Common myeloid progenitor, CD34-positive (primary cell): ENCODE measurements around the gene SPRR4. TPM values are rescaled to one million over a fixed set of nuclear protein-coding genes. Genes with fewer than 3 reads are reported as not detected.

Experiments
- CTCF ChIA-PET: fragments of 350-600 bp; sonication (Branson Sonifier 250); formaldehyde crosslinking; loops from one replicate; lab custom pipeline; 2021; ENCODE audit warnings: antibody characterized with exemption; lab: Charles Lee
- POLR2A ChIA-PET: fragments of 350-600 bp; sonication (Branson Sonifier 250); formaldehyde crosslinking; loops from one replicate; lab custom pipeline; 2021; ENCODE audit warnings: antibody characterized with exemption; lab: Charles Lee
- DNase-seq, 3 donors: peaks; one replicate each; pipeline versions ENCODE4 v3.0.0 to v3.0.0-alpha.2; 2013
- H3K27ac ChIP-seq, 2 experiments: 1 replicate in 1 of 2; 2 replicates in 1 of 2; pipeline ENCODE4 v1.7.0; 2013; ENCODE audit warnings: inconsistent platforms in 2 of 2, low read length in 2 of 2, mild to moderate bottlenecking in 2 of 2, low read depth in 1 of 2, moderate library complexity in 1 of 2; ENCODE audit not compliant: severe bottlenecking in 2 of 2, insufficient read depth in 1 of 2, poor library complexity in 1 of 2
- H3K27me3 ChIP-seq, 5 experiments: replicated peaks in 2 of 5; 1 replicate in 3 of 5; 2 replicates in 2 of 5; pipeline versions ENCODE4 v1.6.1 to v1.7.0; 2013; ENCODE audit warnings: low read length in 4 of 5, mild to moderate bottlenecking in 2 of 5, moderate library complexity in 2 of 5, inconsistent platforms in 1 of 5; ENCODE audit not compliant: insufficient read depth in 5 of 5, control insufficient read depth in 4 of 5
- H3K36me3 ChIP-seq, 4 experiments: 1 replicate in 2 of 4; 2 replicates in 2 of 4; pipeline versions ENCODE4 v1.6.1 to v1.7.0; 2013; ENCODE audit warnings: low read length in 3 of 4, control low read depth in 1 of 4, mild to moderate bottlenecking in 1 of 4; ENCODE audit not compliant: control insufficient read depth in 4 of 4, insufficient read depth in 4 of 4
- H3K4me1 ChIP-seq, 4 experiments: 1 replicate in 3 of 4; 2 replicates in 1 of 4; pipeline versions ENCODE4 v1.6.1 to v1.7.1; 2013; ENCODE audit warnings: low read length in 3 of 4, mild to moderate bottlenecking in 3 of 4, control low read depth in 1 of 4, inconsistent platforms in 1 of 4, moderate library complexity in 1 of 4; ENCODE audit not compliant: control insufficient read depth in 4 of 4, insufficient read depth in 4 of 4; ENCODE audit errors: control extremely low read depth in 1 of 4
- H3K4me3 ChIP-seq, 7 experiments: 1 replicate in 4 of 7; 2 replicates in 3 of 7; pipeline versions ENCODE4 v1.5.1 to v1.7.0; 2013; ENCODE audit warnings: mild to moderate bottlenecking in 7 of 7, low read length in 6 of 7, moderate library complexity in 6 of 7, inconsistent platforms in 2 of 7, low read depth in 2 of 7, control low read depth in 1 of 7; ENCODE audit not compliant: insufficient read depth in 4 of 7, control insufficient read depth in 1 of 7; ENCODE audit errors: extremely low read depth in 1 of 7
- H3K9me3 ChIP-seq, 5 experiments: 1 replicate in 4 of 5; 2 replicates in 1 of 5; pipeline versions ENCODE4 v1.6.1 to v1.7.1; 2013; ENCODE audit warnings: low read length in 4 of 5, mild to moderate bottlenecking in 2 of 5, inconsistent platforms in 1 of 5, low read depth in 1 of 5, moderate library complexity in 1 of 5; ENCODE audit not compliant: control insufficient read depth in 4 of 5, insufficient read depth in 2 of 5; ENCODE audit errors: control extremely low read depth in 1 of 5
- WGBS: methylation state at CpG from one replicate; pipeline ENCODE4 v1.1.5; 2013; ENCODE audit not compliant: insufficient coverage; 5-methylcytosine and 5-hydroxymethylcytosine counted together
- polyA plus RNA-seq: library from polyadenylated mRNA; unstranded; fragments of 120-200 nt; gene quantifications from one replicate; pipeline ENCODE4 v1.2.1, GENCODE V29; 2013

Gene SPRR4, protein sequence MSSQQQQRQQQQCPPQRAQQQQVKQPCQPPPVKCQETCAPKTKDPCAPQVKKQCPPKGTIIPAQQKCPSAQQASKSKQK
- polyA plus RNA-seq: not detected

DNA sequence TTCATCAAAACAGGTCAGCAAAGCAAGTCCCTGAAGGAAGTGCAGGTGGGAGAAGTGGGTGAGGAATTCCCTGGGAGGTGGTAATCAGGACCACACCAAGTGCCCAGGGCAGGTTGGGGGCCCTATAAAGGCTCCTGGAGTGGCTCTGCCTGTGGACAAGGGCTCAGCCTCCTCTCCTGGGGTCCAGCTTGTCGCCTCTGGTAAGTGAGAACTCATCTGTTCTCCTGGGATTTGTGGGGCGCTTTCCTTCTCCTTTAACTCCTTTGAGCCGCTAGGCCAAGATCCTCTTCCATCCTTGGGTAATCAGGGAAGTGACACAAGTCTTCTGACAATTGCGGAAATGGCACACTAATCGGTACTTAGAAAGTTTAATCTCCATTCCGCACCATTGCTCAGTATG lies at the start of gene SPRR4:
Gene SPRR4, plus strand, starts transcription at position 154 of the 400 bp plus-strand sequence. CDS start 1,243 bp downstream, outside the sequence.
- H3K27ac ChIP-seq: no peak within 1 kb of the TSS
- ChIA-PET CTCF (no interaction called here), POLR2A (interaction anchor here (0.6 kb wide), 1 partner anchor 65 kb away, joined by 3 read pairs; no protein-coding TSS in a partner anchor)
- H3K4me1 ChIP-seq: no peaks in the 10 kb centered on the region
- H3K36me3 ChIP-seq: no peaks in the 10 kb centered on the region
- peaks cover 0 to 16% (median 0%) of the 10 kb centered on the region in 5 experiments for H3K27me3 ChIP-seq
- no peak within 1 kb of the TSS for H3K4me3 ChIP-seq
- no peaks in the 10 kb centered on the region for H3K9me3 ChIP-seq
- no peak for DNase-seq
- WGBS: 92% methylated on average over 3 of the region's 6 CpGs

DNA sequence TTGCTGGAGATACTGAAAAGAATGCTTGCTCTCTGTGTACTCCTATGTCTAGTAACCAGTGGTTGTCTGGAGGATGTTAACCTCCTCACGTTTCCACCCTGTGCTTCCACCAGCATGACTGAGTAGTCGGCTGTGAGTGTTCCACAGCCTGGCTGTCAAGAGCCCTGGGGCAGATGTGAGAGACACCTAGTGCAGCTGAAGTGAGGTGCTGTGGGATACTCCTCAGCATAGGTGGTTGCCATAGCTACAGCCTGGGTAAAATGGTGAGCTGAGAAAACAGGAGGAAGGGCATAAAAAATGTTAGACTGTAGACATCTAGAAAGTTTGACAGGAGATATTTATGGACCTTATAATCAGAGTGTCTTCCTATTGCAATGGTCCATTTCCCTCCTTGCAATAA lies 46.3 kb upstream of the SPRR4 start:
- no peaks in the 10 kb centered on the region for H3K36me3 ChIP-seq
- peaks cover 0 to 9% (median 3%) of the 10 kb centered on the region in 5 experiments for H3K27me3 ChIP-seq
- CTCF ChIA-PET: no interaction called here
- DNase-seq: no peak
- H3K4me3 ChIP-seq: no peak overlapping the region
- 84% methylated on average over 2 of the region's 2 CpGs for WGBS
- POLR2A ChIA-PET: no interaction called here
- H3K4me1 ChIP-seq: no peaks in the 10 kb centered on the region
- H3K27ac ChIP-seq: no peak overlapping the region
- H3K9me3 ChIP-seq: no peaks in the 10 kb centered on the region

DNA sequence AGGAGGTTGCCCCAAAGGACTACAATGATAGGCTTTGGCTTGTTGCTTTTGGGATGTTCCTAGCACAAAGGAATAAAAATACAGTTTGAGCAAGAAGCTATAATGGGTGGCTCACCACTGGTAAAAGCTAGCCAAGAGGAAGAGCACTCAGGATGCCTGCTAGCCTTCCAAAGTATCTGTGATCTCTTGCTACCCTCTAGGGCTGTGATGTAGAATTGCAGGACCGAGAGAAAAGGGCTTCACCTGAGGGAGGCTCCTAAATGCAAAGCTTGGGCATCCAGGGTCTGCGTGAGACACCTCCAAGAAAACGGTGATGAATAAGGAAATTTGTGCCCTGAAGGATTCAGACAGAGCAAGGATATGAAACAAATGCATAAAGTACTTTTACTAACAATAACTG lies 44.4 kb upstream of the SPRR4 start:
- ChIA-PET POLR2A (no interaction called here), CTCF (interaction anchor here (1.7 to 2.0 kb wide), 2 partner anchors 54 to 55 kb away, joined by 5 to 6 read pairs; no protein-coding TSS in a partner anchor)
- Histone ChIP-seq H3K36me3 (no peaks in the 10 kb centered on the region), H3K27ac (no peak overlapping the region), H3K27me3 (peaks cover 0 to 9% (median 3%) of the 10 kb centered on the region in 5 experiments), H3K9me3 (no peaks in the 10 kb centered on the region), H3K4me3 (no peak overlapping the region), H3K4me1 (no peaks in the 10 kb centered on the region)
- WGBS: 69% methylated on average over 3 of the region's 3 CpGs
- DNase-seq: peak in 2 of 3 donors; percentile 17 to 26

DNA sequence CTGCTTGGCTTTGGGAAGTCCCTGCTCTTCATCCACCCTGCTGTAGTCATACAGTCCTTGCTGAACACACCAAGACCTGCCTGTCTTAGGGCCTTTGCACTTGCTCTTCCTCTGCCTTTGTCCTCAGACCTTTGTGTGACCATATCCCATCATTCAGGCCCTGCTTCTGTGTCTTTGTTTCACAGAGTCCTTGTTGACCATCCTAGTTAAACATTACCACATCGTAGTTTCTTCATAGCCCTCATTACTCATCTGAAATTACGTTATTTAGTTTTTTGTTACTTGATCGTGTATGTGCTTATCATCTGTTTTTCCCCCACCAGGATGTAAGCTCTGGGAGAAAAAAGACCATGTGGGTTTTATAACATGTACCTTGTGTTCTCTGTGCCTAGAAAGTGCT lies 41.8 kb upstream of the SPRR4 start:
- POLR2A ChIA-PET: no interaction called here
- H3K27ac ChIP-seq: no peak overlapping the region
- no peak for DNase-seq
- no peaks in the 10 kb centered on the region for H3K9me3 ChIP-seq
- H3K27me3 ChIP-seq: peaks cover 0 to 8% (median 3%) of the 10 kb centered on the region in 5 experiments
- CTCF ChIA-PET: no interaction called here
- no peak overlapping the region for H3K4me3 ChIP-seq
- H3K4me1 ChIP-seq: no peaks in the 10 kb centered on the region
- no peaks in the 10 kb centered on the region for H3K36me3 ChIP-seq
- 100% methylated on average over 1 of the region's 3 CpGs for WGBS

DNA sequence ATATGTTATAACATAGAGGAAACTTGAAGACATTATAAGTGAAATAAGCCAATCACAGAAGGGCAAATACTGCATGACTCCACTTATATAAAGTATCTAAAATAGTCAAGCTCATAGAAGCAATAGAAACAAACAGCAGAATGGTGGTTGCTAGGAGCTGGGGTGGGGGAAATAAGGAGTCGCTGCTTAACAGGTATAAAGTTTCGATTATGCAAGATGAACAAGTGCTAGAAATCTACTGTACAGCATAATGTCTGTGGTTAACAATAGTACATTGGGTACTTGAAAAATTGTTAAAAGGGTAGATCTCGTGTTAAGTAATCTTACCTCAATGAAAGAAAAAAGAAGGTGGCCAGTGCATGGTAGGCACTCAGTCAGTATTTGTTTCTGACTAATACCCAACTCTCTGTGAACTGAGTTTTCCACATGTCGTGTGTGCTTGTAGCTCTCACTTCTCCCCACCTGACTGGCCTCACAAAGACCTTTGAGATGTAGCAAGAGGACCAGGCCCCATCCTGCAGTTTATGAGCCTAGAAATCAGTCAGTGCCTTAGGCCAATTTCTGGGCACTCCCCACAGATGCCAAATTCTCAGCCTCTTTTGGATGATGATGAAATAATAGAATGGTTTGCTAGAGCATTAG lies 38.2 kb upstream of the SPRR4 start:
- no peaks in the 10 kb centered on the region for H3K4me1 ChIP-seq
- CTCF ChIA-PET: no interaction called here
- no peak overlapping the region for H3K4me3 ChIP-seq
- no peaks in the 10 kb centered on the region for H3K36me3 ChIP-seq
- POLR2A ChIA-PET: no interaction called here
- peaks cover 0 to 12% (median 5%) of the 10 kb centered on the region in 5 experiments for H3K27me3 ChIP-seq
- H3K9me3 ChIP-seq: no peaks in the 10 kb centered on the region
- no peak overlapping the region for H3K27ac ChIP-seq
- whole genome bisulfite sequencing: 83% methylated on average over 4 of the region's 4 CpGs
- no peak for DNase-seq

DNA sequence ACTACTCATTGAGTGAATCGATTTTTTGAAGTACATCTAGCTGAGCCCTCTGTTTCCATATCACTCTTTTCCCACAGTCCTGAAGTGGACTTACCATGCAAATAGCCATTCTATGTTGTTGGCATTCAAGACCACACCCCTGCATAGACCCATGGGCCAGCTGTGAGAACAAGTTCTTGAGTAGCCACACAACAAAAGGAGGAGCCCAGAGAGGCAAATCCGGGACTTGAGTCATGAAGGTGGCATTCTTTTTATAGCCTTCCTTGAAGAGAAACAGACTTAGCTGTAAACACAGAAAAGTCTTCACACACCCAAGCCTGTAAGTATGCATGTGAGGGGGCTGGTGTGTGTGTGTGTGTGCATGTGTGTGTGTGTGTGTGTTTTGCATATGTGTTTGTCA lies 37.3 kb upstream of the SPRR4 start:
- ChIA-PET CTCF (no interaction called here), POLR2A (no interaction called here)
- Histone ChIP-seq H3K9me3 (no peaks in the 10 kb centered on the region), H3K27ac (no peak overlapping the region), H3K4me1 (no peaks in the 10 kb centered on the region), H3K36me3 (no peaks in the 10 kb centered on the region), H3K27me3 (peaks cover 0 to 12% (median 5%) of the 10 kb centered on the region in 5 experiments), H3K4me3 (no peak overlapping the region)
- WGBS: 78% methylated on average over 2 of the region's 2 CpGs
- no peak for DNase-seq

DNA sequence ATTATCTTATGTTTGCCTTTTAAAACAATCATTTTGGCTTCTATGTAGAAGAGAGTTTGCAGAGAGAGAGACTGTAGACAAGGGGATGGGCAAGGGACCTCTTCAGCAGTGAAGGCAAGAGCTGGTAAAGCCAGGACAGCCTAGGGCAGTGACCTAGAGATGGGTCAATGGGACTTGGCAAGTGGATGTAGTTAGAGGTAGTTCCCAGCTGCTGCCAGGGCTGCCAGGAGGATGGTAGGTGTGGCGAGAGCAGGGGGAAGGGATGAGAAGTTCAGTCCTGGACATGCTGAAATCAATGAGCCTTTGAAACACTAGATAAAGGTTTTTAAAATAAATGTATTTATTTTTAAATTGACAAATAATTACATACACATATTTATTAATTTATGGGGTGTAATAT lies 29.8 kb upstream of the SPRR4 start:
- Histone ChIP-seq H3K4me3 (no peak overlapping the region), H3K27ac (no peak overlapping the region), H3K27me3 (peaks cover 0 to 3% (median 0%) of the 10 kb centered on the region in 5 experiments), H3K9me3 (no peaks in the 10 kb centered on the region), H3K4me1 (no peaks in the 10 kb centered on the region), H3K36me3 (no peaks in the 10 kb centered on the region)
- no peak for DNase-seq
- no CpG with 5 or more reads among the region's 1 CpG for WGBS
- POLR2A ChIA-PET: no interaction called here
- CTCF ChIA-PET: no interaction called here
